ENCODE measurements around the gene PRPF6.

The PRPF6 gene

DNA sequence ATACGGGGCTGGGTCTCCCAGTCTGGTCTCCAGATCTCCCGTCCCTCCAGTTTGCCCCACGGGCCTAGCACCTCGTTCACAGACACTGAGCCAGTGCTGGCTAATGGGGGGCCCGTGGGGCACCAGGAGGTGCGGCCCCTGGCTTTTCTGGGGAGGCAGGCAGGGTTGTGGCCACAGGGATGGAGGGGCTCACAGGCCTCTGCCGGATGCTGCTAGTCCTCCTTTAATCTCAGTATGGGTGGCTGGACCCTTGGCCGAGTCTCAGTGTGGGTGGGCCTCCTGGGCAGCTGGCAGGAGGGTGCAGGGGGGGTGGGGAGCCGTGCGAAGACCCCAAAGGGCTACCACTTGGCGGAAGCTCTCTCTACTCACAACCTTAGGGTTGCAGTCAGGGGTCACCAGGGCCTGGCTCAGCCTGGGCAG is 70.1 kb downstream of the PRPF6 start:
- H3K4me3 ChIP-seq (ENCODE audit: low read depth in 1 of 2, low read length in 2 of 2) = no peak overlapping the region

DNA sequence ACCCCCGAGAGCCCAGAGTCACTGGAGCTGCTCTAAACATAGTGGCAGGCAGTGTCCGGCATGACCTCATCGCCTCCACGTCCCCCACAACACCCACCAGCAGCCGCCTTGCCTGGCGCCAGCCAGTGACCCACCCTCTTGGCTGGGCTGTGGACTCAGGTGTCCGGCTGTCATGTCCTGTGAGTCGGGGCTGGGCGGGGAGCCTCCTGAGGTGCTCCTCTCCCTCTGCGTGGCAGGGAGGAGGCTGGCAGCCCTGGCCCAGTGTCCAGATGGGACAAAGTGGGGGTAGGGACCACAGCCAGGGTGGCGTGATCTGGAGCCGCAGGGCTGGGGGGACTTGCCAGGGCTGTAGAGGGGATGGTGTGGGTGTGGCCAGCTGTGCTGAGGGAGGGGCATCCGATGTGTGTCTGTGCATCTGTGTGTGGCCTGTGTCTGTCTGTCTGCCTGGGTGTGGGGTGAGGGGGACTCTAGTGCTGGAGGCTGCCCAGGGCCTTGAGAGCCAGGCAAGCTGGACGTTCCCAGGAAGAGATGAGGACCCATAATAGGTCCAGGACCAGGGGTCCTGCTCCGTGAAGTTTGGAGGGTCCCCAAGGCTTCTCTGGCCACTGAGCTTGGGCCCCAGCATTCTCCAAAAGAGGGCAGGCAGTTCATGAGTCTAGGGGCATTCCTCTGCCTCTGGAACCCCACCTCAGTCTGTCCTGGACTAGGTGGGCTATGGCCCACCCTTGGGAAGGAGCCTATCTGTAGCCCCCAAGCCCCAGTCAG is 70.8 kb downstream of the PRPF6 start:
- H3K4me1 ChIP-seq (ENCODE audit: control insufficient read depth in 1 of 2, insufficient read depth in 2 of 2, low read length in 2 of 2) = no peaks in the 10 kb centered on the region

More for the DNA sequence above, 70.1 kb downstream of the PRPF6 start:
- Histone ChIP-seq H3K27me3 (ENCODE audit: control insufficient read depth in 1 of 2, insufficient read depth in 2 of 2, low read length in 2 of 2) (peaks cover 67 to 71% of the 10 kb centered on the region in 2 donors), H3K4me1 (ENCODE audit: control insufficient read depth in 1 of 2, insufficient read depth in 2 of 2, low read length in 2 of 2) (no peaks in the 10 kb centered on the region), H3K36me3 (ENCODE audit: control insufficient read depth in 1 of 2, insufficient read depth in 2 of 2, low read length in 2 of 2) (no peaks in the 10 kb centered on the region), H3K9ac (ENCODE audit: low read depth in 1 of 2, low read length in 2 of 2) (no peak overlapping the region), H3K9me3 (ENCODE audit: control insufficient read depth in 1 of 2, low read length in 2 of 2) (no peaks in the 10 kb centered on the region), H3K27ac (ENCODE audit: low read depth, low read length) (peak overlapping the region; percentile 44)

DNA sequence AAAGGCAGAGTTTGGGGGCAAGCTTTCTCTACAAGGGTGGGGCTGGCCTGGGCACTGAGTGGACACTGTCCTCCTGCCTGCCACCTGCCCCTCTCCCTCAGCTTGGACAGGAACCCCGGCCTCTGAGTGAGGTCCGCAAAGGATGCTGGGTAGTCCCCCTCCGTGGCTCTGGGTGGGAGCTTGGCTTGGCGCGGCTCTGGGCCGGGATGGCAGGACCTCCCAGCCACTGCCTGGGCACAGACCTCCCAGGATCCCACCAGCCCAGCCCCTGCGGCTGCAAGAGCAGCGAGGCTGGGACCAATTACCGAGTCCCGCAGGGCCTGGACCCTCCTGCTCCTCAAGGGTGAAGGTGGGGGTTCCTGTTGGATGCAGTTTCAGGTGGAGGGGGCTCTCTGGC is 71.4 kb downstream of the PRPF6 start:
- Histone ChIP-seq H3K9ac (ENCODE audit: low read depth in 1 of 2, low read length in 2 of 2) (no peak overlapping the region), H3K4me3 (ENCODE audit: low read depth in 1 of 2, low read length in 2 of 2) (no peak overlapping the region), H3K9me3 (ENCODE audit: control insufficient read depth in 1 of 2, low read length in 2 of 2) (no peaks in the 10 kb centered on the region), H3K27me3 (ENCODE audit: control insufficient read depth in 1 of 2, insufficient read depth in 2 of 2, low read length in 2 of 2) (peaks cover 65 to 69% of the 10 kb centered on the region in 2 donors), H3K27ac (ENCODE audit: low read depth, low read length) (no peak overlapping the region), H3K4me1 (ENCODE audit: control insufficient read depth in 1 of 2, insufficient read depth in 2 of 2, low read length in 2 of 2) (peaks cover under 1 to 4% of the 10 kb centered on the region in 2 donors), H3K36me3 (ENCODE audit: control insufficient read depth in 1 of 2, insufficient read depth in 2 of 2, low read length in 2 of 2) (no peaks in the 10 kb centered on the region)

More for the DNA sequence above, 70.8 kb downstream of the PRPF6 start:
- Histone ChIP-seq H3K36me3 (ENCODE audit: control insufficient read depth in 1 of 2, insufficient read depth in 2 of 2, low read length in 2 of 2) (no peaks in the 10 kb centered on the region), H3K9me3 (ENCODE audit: control insufficient read depth in 1 of 2, low read length in 2 of 2) (no peaks in the 10 kb centered on the region), H3K4me3 (ENCODE audit: low read depth in 1 of 2, low read length in 2 of 2) (no peak overlapping the region), H3K27me3 (ENCODE audit: control insufficient read depth in 1 of 2, insufficient read depth in 2 of 2, low read length in 2 of 2) (peaks cover 63 to 69% of the 10 kb centered on the region in 2 donors), H3K27ac (ENCODE audit: low read depth, low read length) (peak overlapping the region; percentile 50), H3K9ac (ENCODE audit: low read depth in 1 of 2, low read length in 2 of 2) (no peak overlapping the region)

DNA sequence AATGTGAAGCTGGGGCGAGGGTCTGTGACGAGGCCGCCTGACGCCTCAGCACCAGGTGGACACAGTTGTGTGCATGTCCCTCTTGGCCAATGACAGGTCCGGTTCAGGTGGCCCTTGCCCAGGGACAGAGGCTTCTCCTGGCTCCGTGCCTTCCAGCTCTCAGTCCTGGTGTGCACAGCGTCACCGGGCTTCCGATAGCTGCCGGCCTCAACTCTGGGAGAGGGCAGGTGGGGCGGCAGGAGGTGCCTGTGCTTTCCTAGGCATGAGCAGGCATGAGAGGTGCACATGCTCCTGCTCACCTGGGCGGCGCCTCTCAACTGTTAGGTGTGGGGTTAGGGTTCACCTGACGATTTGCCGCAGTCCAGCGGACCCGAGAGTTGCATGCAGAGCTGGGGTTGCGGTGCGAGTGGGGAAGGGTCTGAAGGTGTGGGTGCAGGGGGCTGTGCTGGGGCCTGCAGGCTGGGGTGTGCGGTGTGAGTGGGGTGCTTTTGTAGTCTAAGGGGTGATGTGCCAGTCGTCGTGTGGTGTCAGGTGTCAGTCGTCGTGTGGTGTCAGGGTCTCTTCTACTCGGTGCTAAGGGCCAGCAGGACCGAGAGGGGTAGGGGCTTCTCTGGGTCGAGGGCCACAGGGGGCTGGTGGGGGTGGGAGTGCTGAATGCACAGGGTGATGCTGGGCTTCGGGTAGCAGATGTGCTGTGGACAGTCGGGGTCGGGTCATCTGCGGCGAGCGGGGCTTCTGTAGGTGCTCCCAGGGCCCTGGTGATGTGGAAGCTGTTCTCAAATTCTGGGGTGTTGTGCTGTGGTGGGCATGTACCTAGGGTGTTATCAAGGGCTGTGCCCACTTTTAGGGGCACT is 72.3 kb downstream of the PRPF6 start:
- Histone ChIP-seq H3K27ac (ENCODE audit: low read depth, low read length) (no peak overlapping the region), H3K4me3 (ENCODE audit: low read depth in 1 of 2, low read length in 2 of 2) (no peak overlapping the region), H3K4me1 (ENCODE audit: control insufficient read depth in 1 of 2, insufficient read depth in 2 of 2, low read length in 2 of 2) (peaks cover 5 to 6% of the 10 kb centered on the region in 2 donors), H3K36me3 (ENCODE audit: control insufficient read depth in 1 of 2, insufficient read depth in 2 of 2, low read length in 2 of 2) (no peaks in the 10 kb centered on the region), H3K27me3 (ENCODE audit: control insufficient read depth in 1 of 2, insufficient read depth in 2 of 2, low read length in 2 of 2) (peaks cover 64 to 68% of the 10 kb centered on the region in 2 donors), H3K9me3 (ENCODE audit: control insufficient read depth in 1 of 2, low read length in 2 of 2) (no peaks in the 10 kb centered on the region), H3K9ac (ENCODE audit: low read depth in 1 of 2, low read length in 2 of 2) (no peak overlapping the region)

DNA sequence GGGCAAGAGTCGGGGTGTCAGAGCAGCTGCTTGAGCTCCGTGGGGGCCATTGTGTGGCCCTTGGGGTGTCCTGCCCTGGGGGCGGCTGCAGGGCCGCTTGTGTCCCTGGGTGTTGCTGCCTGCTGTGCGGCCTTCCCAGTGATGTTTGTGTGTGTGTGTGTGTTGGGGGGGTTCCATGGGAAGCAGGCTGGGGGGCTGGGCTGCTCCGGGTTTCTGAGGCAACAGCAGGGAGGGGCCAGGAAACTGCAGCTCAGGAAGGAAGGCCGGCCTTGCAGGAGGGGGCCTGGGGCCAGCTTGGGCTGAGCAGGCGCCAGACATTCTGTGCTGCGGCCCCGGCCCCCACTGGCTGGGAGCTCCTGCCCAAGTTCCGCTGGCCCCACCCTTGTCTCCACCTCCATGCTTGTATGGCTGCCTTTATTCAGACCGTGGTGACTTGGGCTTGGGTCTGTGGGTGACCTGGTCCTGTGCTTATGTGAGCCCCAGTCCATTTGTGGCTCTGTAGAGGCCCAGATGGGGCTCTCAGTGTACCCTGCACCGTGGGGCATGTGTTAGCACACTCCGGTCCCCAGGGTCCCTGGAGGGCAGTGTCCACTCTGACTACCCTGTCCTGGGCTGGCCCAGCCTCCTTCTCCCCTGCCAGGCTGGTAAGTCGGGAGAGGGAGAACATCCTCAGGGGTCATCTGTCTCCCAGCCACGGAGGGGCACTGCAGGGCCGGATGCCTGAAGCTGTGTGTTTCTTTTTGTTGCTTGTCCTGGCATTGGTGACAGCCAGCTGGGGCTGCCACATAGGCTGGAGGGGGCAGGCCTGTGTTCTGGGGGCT is 73.1 kb downstream of the PRPF6 start:
- H3K27me3 ChIP-seq (ENCODE audit: control insufficient read depth in 1 of 2, insufficient read depth in 2 of 2, low read length in 2 of 2) = peaks cover 64 to 68% of the 10 kb centered on the region in 2 donors
- no peaks in the 10 kb centered on the region for H3K36me3 ChIP-seq (ENCODE audit: control insufficient read depth in 1 of 2, insufficient read depth in 2 of 2, low read length in 2 of 2)
- no peak overlapping the region for H3K4me3 ChIP-seq (ENCODE audit: low read depth in 1 of 2, low read length in 2 of 2)
- no peak overlapping the region for H3K9ac ChIP-seq (ENCODE audit: low read depth in 1 of 2, low read length in 2 of 2)
- peaks cover 5 to 6% of the 10 kb centered on the region in 2 donors for H3K4me1 ChIP-seq (ENCODE audit: control insufficient read depth in 1 of 2, insufficient read depth in 2 of 2, low read length in 2 of 2)
- peak overlapping the region; percentile 42 for H3K27ac ChIP-seq (ENCODE audit: low read depth, low read length)
- H3K9me3 ChIP-seq (ENCODE audit: control insufficient read depth in 1 of 2, low read length in 2 of 2) = no peaks in the 10 kb centered on the region

DNA sequence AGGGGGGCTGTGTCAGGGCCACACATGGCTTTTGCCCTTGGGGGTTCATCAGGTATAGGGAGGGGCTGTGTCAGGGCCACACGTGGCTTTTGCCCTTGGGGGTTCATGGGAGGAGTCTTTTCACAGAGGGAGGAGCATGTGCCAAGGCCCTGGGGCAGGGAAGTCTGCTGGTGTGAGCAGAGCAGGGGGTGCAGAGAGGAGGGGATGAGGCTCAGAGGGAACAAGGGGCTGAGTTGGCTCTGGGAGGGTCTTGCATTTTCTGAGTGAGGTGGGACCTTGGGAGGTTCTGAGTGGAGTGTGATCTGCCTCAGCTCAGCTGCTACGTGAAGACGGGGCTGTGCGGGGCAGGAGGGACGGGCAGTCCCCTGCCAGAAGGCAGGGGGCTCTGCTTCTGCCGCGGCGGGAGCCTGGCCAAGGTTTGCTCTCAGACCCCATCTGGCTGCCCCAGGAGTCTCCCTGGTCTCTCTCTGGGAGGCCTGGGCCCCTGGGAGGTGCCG is 74.5 kb downstream of the PRPF6 start:
- H3K9me3 ChIP-seq (ENCODE audit: control insufficient read depth in 1 of 2, low read length in 2 of 2) = no peaks in the 10 kb centered on the region
- H3K27ac ChIP-seq (ENCODE audit: low read depth, low read length) = peak overlapping the region; percentile 62
- no peak overlapping the region for H3K9ac ChIP-seq (ENCODE audit: low read depth in 1 of 2, low read length in 2 of 2)
- no peaks in the 10 kb centered on the region for H3K36me3 ChIP-seq (ENCODE audit: control insufficient read depth in 1 of 2, insufficient read depth in 2 of 2, low read length in 2 of 2)
- peaks cover 5 to 6% of the 10 kb centered on the region in 2 donors for H3K4me1 ChIP-seq (ENCODE audit: control insufficient read depth in 1 of 2, insufficient read depth in 2 of 2, low read length in 2 of 2)
- H3K4me3 ChIP-seq (ENCODE audit: low read depth in 1 of 2, low read length in 2 of 2) = no peak overlapping the region
- peaks cover 56 to 61% of the 10 kb centered on the region in 2 donors for H3K27me3 ChIP-seq (ENCODE audit: control insufficient read depth in 1 of 2, insufficient read depth in 2 of 2, low read length in 2 of 2)

DNA sequence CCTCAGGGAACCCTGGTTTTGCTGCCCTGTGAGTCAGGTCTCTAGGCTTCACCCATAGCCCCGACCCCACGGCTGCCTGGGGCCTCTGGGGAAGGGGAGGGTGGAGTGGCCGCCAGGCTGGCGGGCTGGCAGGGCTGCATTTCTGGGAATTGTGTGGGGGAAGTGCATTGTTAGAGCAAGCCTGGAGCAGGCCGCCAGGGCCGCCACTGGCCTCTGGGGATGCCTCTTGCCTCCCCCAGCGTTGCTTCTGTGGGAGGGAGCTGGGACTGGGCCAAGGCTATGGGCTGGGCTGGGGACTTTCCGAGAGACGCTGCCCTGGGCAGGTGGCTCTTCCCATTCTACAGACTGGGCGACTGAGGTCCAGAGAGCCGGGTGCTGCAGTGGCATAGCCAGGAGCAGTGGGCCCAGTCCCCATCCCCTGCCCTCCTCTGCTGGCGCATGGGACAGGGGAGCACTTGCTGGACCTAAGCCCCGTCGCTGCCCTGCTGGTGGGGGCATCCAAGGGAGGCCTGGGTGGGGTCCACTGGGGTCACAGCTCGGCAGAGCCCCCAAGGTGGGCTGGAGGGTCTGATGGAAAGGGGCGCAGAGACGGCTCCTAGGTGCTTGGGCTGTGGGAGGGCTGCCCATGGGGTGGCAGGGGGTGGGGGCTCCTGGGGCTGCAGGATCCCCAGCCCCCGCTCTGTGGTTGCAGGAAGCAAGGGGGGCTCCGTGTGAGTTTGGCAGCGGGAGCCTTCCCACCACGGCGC is 75.1 kb downstream of the PRPF6 start:
- H3K27ac ChIP-seq (ENCODE audit: low read depth, low read length) = peak overlapping the region; percentile 62
- no peaks in the 10 kb centered on the region for H3K9me3 ChIP-seq (ENCODE audit: control insufficient read depth in 1 of 2, low read length in 2 of 2)
- peaks cover 51 to 57% of the 10 kb centered on the region in 2 donors for H3K27me3 ChIP-seq (ENCODE audit: control insufficient read depth in 1 of 2, insufficient read depth in 2 of 2, low read length in 2 of 2)
- no peak overlapping the region for H3K4me3 ChIP-seq (ENCODE audit: low read depth in 1 of 2, low read length in 2 of 2)
- peaks cover 5 to 6% of the 10 kb centered on the region in 2 donors for H3K4me1 ChIP-seq (ENCODE audit: control insufficient read depth in 1 of 2, insufficient read depth in 2 of 2, low read length in 2 of 2)
- no peak overlapping the region for H3K9ac ChIP-seq (ENCODE audit: low read depth in 1 of 2, low read length in 2 of 2)
- no peaks in the 10 kb centered on the region for H3K36me3 ChIP-seq (ENCODE audit: control insufficient read depth in 1 of 2, insufficient read depth in 2 of 2, low read length in 2 of 2)

DNA sequence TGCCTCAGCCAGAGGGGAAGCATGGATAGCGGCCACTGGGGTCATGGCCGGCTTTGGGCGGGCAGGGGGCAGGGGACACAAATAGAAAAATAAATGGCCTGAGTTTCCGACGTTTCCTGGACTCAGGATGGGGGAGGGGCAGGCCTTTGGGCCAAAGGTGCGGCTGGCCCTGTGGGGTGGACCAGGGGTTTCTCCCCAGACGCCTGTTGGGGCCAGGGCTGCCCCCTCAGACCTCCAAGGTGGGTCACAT is 75.6 kb downstream of the PRPF6 start:
- peaks cover 5 to 6% of the 10 kb centered on the region in 2 donors for H3K4me1 ChIP-seq (ENCODE audit: control insufficient read depth in 1 of 2, insufficient read depth in 2 of 2, low read length in 2 of 2)
- no peak overlapping the region for H3K27ac ChIP-seq (ENCODE audit: low read depth, low read length)
- no peaks in the 10 kb centered on the region for H3K9me3 ChIP-seq (ENCODE audit: control insufficient read depth in 1 of 2, low read length in 2 of 2)
- peaks cover 46 to 52% of the 10 kb centered on the region in 2 donors for H3K27me3 ChIP-seq (ENCODE audit: control insufficient read depth in 1 of 2, insufficient read depth in 2 of 2, low read length in 2 of 2)
- no peak overlapping the region for H3K4me3 ChIP-seq (ENCODE audit: low read depth in 1 of 2, low read length in 2 of 2)
- H3K9ac ChIP-seq (ENCODE audit: low read depth in 1 of 2, low read length in 2 of 2) = no peak overlapping the region
- no peaks in the 10 kb centered on the region for H3K36me3 ChIP-seq (ENCODE audit: control insufficient read depth in 1 of 2, insufficient read depth in 2 of 2, low read length in 2 of 2)

DNA sequence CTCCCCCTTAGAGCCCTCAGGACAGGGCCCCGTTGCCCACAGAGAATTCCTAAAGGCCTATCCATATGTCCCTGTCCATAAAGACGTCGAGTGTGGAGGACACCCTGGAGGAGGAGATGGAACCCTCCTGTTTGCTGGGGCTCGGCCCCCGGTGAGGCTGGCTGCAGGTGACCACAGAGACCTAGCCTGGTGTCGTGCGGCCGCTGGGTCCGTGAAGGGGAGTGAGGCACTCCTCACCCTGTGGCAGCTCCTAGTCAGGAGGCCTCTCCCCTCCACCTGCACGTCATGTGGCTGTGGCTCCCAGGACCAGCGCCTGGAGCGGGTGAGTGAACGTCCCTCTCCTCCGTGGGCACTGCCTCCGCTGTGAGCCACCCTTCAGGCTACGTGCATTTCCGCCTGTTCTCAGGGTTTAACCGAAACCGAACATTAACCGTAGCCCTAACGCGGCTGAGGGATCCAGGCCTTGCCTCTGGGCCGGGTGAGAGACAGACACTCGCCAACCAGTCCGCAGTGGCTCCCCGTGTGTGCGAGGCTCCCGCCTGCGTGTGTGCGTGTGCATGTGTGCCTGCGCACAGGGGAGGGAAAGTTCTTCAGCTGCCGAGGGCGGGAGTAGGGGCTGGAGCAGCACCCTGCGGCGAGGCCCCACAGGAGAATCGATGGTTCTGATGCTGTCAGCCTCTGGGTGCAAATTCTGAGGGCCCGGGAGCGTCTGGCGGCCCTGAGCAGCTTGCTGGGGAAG is 76.1 kb downstream of the PRPF6 start:
- Histone ChIP-seq H3K4me3 (ENCODE audit: low read depth in 1 of 2, low read length in 2 of 2) (peak overlapping the region; percentile 9 to 16), H3K27me3 (ENCODE audit: control insufficient read depth in 1 of 2, insufficient read depth in 2 of 2, low read length in 2 of 2) (peaks cover 41 to 47% of the 10 kb centered on the region in 2 donors), H3K4me1 (ENCODE audit: control insufficient read depth in 1 of 2, insufficient read depth in 2 of 2, low read length in 2 of 2) (peaks cover 5 to 7% of the 10 kb centered on the region in 2 donors), H3K9me3 (ENCODE audit: control insufficient read depth in 1 of 2, low read length in 2 of 2) (no peaks in the 10 kb centered on the region), H3K9ac (ENCODE audit: low read depth in 1 of 2, low read length in 2 of 2) (no peak overlapping the region), H3K36me3 (ENCODE audit: control insufficient read depth in 1 of 2, insufficient read depth in 2 of 2, low read length in 2 of 2) (no peaks in the 10 kb centered on the region), H3K27ac (ENCODE audit: low read depth, low read length) (no peak overlapping the region)
